GM18907 (cell line): ENCODE data around the gene ABHD5.

Source experiments
- ATAC-seq: cut with Tn5 transposase; IDR thresholded peaks from one replicate; pipeline ENCODE4 v1.9.1; 2021; ENCODE audit warnings: mild to moderate bottlenecking, moderate library complexity; ENCODE audit not compliant: unreplicated experiment

ABHD5 gene

DNA sequence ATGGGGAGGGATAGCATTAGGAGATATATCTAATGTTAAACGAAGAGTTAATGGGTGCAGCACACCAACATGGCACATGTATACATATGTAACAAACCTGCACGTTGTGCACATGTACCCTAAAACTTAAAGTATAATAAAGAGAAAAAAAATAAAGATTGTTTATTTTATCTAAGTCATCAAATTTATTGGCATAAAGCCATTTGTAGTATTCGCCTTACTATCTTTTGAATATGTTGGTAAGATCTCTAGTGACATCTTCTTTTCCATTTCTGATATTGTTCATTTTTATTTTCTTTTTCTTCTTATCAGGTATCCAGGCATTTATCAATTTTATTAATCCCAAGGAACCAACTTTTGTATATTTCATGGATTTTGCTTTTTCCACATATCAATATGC, 5.8 kb upstream of the ABHD5 start:
- no peak for ATAC-seq

DNA sequence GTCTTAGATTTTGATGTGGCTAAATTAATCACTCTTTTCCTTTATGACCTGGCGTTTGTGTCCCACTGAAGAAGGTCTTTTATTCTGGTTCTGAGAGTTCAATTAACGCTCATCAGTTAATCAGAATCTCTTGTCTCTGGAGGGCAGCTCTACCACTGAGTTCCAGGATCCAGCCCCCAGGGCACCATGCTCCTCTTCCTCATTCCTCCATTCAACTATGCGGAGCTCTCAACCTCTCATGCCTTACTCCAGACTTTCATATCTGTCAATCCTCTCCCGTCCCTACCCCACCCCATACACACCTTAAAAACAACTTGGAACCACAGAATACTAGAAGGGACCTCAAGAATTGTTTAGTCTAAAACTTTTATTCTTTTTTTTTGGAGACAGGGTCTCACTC, 4.8 kb upstream of the ABHD5 start:
- ATAC-seq, result no peak

DNA sequence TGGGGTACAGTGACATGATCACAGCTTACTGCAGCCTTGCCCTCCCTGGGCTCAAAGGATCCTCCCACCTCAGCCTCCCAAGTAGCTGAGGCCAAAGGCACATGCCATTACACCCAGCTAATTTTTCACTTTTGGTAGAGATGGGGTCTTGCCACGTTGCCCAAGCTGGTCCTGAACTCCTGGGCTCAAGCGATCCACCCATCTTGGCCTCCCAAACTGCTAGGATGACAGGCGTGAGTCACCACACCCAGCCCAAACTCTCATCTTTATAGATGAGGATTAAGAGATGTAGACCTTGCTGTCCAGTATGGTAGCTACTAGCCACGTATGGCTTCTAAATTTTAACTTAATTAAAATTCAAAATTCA, 4.4 kb upstream of the ABHD5 start:
- no peak for ATAC-seq

DNA sequence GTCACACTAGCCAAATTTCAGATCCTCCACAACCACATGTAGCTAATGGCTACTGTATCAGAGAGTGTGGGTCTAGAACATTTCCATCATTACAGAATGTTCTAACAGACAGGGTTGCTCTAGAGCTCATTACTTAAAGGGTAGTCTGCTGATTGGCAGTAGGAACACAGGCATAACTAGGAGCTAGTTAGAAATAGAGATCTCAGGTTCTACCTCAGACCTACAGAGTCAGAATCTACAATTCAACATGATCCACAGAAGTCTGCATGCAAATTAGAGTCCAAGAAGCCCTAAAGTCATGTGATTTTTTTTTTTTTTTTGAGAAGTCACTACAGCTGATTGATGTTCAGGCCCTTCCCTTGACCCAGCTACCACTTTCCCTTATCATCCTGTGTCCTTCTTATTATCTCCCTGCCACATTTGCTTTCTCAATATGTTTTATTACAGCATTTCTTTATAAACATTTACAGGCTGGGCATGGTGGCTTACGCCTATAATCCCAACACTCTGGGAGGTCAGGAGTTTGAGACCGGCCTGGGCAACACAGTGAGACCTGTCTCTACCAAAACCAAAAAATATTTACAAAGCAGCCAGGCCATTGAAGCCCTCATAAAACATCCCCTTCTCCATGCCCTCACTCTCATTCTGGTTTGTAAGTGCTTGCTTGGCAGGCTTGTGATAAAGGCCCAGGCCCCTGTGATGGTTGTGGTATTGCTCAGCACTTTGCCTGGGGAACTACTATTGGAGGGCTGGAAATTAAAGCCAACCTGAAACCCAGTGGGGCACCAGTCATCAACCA, 3.8 kb upstream of the ABHD5 start:
- ATAC-seq, result no peak

DNA sequence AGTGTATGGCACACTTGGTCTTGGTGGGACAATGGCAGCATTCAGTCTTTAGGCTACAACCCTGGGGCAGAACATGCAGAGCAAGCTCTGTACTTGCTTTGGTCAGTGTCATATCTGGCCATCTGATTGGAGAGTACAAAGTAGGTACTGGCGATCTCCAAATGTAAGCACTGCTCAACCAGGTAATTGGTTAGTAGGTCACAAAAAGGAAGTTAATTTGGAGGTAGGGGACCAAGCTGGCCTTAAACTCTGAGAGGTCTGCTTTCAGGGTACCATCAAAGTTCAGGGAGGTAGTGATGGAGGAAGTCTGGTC, 3.3 kb upstream of the ABHD5 start:
- no peak for ATAC-seq

DNA sequence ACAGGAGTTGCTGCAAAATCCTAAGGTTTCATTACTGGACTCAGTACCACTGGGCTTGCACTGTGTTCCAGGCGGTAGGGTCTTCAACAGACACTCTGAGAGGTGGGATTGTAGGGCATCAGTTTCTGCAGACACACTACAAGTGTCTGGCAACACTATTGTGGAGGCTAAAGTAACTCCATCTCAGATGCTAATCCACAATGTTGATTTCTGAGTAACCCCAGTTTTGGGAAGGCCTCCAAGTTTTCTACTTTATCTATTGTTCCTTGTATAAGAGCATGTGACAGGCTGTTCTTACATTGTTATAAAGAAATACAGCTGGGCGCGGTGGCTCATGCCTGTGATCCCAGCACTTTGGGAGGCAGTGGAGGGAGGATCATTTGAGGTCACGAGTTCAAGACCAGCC, 2.5 kb upstream of the ABHD5 start:
- ATAC-seq, result no peak

DNA sequence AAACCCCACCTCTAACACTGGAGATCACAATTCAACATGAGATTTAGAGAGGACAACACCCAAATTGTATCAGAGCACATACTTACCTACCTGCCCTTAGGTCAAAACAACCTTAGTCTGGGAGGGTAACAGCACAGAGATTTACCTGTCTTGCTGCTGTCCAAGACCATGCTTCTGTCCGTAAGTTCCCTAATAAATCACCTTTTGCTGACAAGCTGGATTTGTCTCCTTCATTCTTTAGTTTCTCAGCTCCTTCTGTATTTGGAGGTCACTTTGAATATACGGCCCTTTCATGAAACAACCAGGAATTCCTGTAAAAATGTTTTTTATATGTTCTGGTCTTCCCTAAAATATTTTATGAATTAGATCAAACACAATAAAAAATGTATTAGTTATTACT, 1.6 kb upstream of the ABHD5 start:
- no peak for ATAC-seq

DNA sequence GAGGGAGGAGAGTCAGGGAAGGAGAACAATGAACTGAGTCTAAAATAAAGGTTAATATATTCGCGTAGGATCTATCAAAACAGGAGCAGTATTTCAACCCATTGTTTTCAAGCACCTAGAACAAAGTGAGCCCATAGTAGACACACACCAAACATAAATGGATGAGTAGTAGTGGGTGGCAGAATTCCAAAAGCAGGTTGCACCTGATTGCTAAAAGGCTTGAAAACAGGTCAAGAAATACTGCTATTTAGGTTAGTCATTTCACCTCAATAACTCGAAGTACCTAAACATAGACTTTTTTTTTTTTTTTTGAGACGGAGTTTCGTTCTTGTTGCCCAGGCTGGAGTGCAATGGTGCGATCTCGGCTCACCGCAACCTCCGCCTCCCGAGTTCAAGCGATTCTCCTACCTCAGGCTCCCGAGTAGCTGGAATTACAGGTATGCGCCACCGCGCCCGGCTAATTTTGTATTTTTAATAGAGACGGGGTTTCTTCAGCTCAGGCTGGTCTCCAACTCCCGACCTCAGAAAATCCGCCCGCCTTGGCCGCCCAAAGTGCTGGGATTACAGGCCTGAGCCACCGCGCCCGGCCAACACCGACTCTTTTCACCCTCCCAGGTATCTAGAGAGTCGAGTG, 855 bp upstream of the ABHD5 start:
- ATAC-seq, result no peak

DNA sequence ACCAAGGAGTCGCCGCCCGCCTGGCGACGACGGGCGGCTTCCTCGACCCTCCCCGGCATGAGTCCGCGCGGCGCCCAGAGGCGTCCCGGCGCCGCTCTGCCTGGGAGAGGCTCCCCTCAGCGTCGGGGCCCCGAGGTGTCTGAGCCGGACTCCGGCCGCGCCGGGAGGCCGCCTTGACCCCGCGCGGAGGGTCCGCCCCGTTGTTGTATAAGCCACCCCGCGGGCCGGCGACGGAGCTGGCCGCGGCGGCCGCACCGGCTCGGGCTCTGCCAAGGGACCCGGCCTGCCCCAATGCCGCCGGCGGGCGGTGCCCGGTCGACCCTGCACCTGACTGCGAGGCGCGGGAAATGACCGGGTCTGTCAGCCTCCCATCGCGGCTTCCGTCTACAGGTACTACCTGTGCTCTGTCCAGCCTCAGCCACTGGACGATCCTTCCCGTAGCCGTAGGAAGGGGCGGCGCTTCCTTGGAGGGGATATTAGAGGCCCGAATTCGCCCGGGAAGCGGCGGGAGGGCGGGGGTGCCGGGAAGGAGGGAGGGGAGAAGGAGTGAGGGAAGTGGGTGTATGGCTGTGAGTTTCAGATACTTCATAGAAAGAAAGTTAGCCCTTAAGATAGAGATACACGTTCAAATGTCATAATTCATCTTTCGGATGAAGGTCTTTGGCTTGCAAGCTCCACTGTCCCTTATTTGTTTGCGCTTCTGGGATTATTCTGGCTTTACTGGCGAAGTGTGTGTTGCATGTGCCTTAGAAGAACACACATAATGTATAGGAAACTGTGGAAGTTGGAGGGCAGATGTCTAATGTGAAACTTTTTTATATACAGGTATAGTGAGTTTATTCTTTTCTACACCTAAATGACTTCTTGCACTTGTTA, 620 bp downstream of the ABHD5 start:
- peak; percentile 47 for ATAC-seq

DNA sequence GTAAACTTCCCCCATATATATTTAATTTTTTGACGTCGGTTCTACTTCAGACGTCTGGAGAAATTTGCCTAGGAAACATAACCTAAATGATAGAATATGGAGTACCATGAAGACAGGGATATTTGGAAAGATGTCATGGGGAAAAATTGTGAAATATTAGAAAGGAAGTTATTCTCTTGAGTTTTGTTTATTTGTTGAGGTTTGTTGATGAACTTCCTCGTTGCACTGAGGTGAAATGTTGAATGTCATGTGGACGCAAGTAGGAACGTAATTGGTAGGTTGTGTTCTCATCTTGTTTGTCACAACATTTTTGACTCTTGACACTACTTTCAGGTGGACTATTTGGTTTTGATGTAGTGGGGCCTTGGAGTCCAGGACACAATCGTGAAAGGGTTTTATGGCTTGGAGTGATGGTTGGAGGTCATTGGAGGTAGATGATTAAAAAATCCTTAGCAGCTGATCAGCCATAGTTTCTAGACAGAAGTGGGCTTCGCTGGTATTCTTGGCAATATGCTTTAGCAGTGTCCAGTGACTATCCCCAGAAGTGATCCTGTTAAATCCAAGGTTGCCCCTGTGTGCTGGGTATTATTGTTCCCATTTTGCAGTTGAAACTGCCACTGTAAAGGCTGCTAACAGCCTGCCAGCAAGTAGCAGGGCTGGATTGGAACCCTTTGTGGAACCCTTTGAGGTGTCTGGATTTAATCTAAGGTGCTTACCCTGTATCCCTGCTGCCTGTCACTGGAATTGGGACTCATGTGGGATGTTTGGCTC, 1.5 kb downstream of the ABHD5 start:
- no peak for ATAC-seq

DNA sequence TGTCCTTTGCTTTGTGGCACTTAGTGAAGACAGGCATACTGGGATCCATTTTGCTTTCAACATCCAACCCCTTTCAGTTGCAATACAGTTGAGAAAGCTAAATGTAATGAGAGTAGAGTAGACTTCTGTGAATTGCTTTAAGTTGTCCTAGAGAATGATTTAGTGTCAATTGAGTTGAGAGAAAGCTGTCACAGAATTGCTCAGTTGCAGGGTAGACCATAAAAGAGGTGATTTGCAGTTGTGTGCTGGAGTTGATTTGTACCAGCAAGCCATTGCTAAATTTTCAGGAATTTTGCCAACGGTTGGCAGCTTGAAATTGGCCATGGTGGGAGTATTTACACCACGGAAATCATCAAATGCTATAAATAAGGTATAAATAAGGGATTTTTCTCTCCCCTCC, 2.2 kb downstream of the ABHD5 start:
- ATAC-seq, result no peak

DNA sequence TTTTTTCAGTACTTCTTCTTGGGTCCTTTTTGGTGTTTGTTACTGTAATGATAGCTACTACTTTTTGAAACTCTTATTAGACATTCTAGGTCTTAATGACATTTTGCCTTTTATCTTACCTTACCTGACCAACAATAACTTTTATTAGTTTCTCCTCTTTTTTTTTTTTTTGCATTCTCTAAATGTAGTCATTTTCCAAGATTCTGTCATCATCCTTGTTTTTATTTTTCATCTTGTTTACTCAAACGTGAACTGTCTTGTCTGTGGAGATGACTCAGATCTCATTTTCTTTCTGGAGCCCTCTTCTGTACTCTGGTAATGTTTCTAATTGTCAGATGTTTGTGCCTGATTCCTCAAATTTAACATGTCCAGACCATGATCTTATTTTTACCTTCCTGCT, 2.9 kb downstream of the ABHD5 start:
- ATAC-seq, result no peak

DNA sequence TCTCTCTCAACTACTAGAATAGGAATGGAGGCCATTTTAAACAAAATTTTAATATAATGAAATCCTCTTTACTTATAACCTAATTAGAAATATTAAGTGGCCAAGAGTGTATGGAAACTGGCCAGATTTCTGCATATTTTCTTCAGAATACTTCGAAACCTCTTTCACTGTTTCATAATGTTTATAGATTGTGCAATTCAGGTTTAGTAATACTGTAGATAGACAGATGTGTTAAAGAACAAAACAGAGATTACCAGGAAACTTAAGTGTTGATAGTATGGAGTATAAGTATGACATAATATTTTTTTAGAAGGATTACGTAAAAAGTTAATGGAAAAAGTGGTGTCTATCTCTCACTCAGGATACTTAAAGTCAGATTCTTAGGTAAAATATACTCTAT, 4.7 kb downstream of the ABHD5 start:
- no peak for ATAC-seq

DNA sequence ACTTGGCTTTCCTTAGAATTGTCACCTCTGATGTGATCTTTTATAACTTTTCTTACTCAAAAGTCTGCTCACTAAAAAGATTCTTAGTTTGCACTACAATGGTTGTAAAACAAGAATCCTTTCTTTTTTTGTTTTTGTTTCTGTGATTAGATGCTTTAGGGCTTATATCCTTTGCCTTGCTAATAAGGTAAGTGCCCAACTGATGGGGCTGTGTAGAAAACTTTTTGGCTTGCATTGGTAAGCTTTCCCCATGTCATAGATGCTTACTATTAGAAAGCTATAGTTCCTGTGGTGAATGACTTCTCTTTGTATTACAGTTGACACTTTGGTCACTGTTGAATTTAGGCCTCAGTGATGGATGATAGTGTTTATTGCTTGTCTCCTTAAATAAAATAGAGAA, 5.1 kb downstream of the ABHD5 start:
- no peak for ATAC-seq

DNA sequence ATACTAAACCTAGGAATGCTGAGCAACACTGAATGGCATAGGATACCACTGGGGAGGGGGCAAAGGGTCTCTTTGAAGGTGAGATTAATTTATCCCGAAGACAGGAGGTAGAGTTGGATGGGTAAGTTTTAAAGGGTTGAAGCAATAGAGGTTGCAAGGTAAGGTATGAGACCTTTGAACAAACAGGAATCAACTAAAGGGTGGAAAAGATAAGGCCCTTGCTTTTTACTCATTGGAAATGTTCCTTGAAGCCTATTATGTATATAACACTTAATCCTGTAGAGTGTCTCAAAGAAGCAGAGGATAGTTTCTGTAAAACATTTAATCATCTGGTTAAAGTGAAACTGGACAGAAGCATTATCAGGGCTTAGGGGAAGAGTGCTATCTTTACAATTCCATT, 5.7 kb downstream of the ABHD5 start:
- ATAC-seq, result no peak

DNA sequence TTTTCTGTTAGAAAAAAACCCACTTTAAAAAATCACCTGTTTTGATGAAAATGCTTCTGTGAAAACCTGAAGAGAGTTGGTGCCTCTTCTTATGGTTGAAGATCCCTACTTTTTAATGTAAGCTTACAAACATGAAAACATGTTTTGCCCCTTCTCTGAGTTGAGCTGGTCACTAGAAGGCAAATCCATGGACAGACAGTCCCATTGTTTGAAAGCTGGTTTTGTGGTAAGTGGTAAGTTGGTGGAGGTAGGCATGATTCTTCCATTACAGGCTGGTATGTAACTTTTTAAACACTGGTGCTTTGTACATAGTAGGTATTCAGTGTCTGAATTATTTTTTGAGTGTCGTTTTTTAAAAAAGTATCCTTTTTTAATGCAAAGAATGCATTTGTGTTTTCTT, 6.1 kb downstream of the ABHD5 start:
- no peak for ATAC-seq

DNA sequence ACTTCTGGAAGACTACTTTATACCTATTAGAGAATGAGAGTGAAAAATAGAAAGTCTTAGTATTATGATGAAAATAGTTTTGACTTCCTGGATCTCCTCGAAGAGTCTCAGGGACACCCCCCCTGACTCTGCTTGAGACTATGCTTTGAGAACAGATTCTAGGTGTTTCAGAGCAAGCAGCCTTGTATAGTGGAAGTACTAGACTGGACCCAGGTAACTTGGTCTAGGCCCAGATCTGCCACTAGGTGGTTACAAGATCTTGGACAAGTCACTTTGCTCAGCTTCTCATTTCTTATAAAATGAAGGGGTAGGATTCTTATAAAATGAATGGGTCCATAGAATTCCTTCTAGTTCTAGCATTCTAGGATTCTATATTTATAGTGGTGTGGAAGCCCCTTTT, 9.1 kb downstream of the ABHD5 start:
- ATAC-seq, result peak; percentile 65

DNA sequence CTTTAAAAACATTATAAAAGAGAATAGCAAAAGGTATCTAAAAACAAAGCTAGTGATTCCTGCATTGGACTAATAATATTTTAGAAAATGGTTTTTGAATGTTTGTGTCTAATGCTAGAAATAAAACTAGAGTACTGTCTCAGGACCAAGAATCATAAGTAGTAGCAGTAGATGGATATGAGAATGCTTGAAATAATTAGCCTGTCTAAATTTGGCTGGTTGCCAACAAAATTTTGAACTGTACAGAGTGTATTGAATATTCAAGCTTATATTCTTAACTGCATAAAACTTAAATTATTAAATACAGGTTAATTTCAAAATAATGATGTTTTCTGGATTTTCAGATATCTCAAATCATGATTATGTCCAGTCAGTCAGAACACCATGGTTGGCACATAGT, 14.0 kb downstream of the ABHD5 start:
- ATAC-seq, result no peak

DNA sequence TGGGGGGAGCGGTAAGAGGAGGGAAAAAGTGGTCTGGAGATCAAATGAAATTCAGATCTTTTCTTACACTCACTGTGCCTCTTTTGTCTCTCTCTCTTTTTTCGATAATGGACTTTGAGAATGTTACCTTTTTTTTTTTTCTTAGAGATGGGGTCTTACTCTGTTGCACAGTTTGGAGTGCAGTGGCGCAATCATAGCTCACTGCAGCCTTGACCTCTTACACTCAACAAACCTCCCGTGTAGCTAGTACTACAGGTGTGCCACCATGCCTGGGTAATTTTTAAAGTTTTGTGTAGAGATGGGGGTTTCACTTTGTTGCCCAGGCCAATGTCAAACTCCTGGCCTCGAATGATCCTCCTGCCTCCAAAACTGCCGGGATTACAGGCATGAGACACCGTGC, 15.6 kb downstream of the ABHD5 start:
- ATAC-seq, result no peak

DNA sequence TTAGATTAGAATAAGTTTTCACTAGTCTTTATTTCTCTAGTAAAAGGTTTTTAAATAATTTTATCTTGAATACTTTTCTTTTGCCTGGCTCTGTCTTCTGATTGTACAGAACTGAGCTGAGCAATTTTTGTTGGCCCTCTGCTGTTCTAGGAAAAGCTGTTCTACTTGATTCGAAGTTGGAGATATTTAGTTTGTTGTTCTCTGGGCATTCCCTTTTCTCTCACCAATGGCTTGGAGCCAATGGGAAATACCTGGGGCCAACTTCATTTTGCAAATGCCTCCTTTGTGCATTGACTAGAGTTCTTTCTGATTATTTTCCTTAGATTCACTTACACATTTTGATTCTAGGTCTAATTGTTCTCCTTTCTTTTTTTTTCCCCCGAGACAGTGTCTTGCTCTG, 16.5 kb downstream of the ABHD5 start:
- no peak for ATAC-seq

DNA sequence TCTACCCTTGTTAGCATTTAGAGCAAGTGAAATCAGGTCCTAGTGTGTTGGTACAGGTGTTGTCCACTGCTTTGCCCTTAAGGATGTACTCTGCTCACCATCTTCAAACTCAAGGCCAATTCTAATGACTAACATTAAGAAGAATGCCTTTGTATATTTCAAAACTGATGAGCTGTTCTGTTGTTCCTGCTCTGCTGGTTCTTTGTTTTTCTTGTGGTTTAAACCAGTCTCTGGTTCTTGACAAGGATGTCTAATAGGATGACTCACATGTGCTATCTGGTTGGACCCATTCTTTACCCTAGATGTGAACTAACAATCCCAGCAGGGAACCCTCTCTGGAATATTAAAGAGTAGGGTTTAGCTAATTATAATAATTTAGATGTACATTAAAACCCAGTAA, 17.3 kb downstream of the ABHD5 start:
- no peak for ATAC-seq
